ENCODE data around the gene ALDH8A1.

GRCh38 chr6:134959603-134960002, 9.7 kb upstream of the ALDH8A1 start:
- TF ChIP-seq CTCF (IDR thresholded peaks at IDR 0.05) (no peak), POLR2A (IDR thresholded peaks at IDR 0.05) (no peak)
